ENCODE data around the gene ZNF331.

DNA sequence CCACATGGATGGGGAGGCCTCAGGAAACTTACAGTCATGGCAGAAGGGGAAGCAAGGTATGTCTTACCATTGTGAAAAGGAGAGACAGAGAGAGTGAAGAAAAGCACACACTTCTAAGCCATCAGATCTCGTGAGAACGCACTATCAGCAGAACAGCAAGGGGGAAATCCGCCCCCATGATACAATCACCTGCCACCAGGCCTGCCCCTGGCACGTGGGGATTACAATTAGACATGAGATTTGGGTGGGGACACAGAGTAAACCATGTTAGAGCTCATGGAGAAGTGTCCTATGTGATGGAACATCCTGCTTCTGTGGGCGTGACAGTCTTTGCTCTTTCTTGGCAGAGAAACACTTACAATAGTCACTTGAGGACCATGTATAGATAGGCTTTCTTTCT lies 28.1 kb upstream of the ZNF331 start:
- TF ChIP-seq, protein P1, sequence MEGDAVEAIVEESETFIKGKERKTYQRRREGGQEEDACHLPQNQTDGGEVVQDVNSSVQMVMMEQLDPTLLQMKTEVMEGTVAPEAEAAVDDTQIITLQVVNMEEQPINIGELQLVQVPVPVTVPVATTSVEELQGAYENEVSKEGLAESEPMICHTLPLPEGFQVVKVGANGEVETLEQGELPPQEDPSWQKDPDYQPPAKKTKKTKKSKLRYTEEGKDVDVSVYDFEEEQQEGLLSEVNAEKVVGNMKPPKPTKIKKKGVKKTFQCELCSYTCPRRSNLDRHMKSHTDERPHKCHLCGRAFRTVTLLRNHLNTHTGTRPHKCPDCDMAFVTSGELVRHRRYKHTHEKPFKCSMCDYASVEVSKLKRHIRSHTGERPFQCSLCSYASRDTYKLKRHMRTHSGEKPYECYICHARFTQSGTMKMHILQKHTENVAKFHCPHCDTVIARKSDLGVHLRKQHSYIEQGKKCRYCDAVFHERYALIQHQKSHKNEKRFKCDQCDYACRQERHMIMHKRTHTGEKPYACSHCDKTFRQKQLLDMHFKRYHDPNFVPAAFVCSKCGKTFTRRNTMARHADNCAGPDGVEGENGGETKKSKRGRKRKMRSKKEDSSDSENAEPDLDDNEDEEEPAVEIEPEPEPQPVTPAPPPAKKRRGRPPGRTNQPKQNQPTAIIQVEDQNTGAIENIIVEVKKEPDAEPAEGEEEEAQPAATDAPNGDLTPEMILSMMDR (conservative IDR thresholded peaks at IDR 0.05; ENCODE audit: low read depth, low read length), result no peak
- no peak for TF ChIP-seq MXI1 (IDR thresholded peaks at IDR 0.05; ENCODE audit: borderline replicate concordance, low read depth, low read length)
- no peak for TF ChIP-seq POLR2A (IDR thresholded peaks at IDR 0.05; ENCODE audit: low read depth, low read length)
- TF ChIP-seq FOS (IDR thresholded peaks at IDR 0.05; ENCODE audit: low read depth, low read length), result no peak
- TF ChIP-seq RAD21 (IDR thresholded peaks at IDR 0.05; ENCODE audit: low read length), result no peak
- TF ChIP-seq, protein P2, sequence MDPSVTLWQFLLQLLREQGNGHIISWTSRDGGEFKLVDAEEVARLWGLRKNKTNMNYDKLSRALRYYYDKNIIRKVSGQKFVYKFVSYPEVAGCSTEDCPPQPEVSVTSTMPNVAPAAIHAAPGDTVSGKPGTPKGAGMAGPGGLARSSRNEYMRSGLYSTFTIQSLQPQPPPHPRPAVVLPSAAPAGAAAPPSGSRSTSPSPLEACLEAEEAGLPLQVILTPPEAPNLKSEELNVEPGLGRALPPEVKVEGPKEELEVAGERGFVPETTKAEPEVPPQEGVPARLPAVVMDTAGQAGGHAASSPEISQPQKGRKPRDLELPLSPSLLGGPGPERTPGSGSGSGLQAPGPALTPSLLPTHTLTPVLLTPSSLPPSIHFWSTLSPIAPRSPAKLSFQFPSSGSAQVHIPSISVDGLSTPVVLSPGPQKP (IDR thresholded peaks at IDR 0.05; ENCODE audit: borderline replicate concordance, low read depth, low read length), result no peak
- TF ChIP-seq RCOR1 (IDR thresholded peaks at IDR 0.05; ENCODE audit: insufficient replicate concordance, low read length), result no peak
- TF ChIP-seq BHLHE40 (IDR thresholded peaks at IDR 0.05; ENCODE audit: low read depth, low read length), result no peak
- no peak for TF ChIP-seq NFE2L2 (IDR thresholded peaks at IDR 0.05; ENCODE audit: low read depth, low read length)
- no peak for TF ChIP-seq MAFK (IDR thresholded peaks at IDR 0.05; ENCODE audit: low read depth, low read length)
- no peak for TF ChIP-seq CHD1 (IDR thresholded peaks at IDR 0.05; ENCODE audit: low read depth, low read length)
- TF ChIP-seq, protein P3, sequence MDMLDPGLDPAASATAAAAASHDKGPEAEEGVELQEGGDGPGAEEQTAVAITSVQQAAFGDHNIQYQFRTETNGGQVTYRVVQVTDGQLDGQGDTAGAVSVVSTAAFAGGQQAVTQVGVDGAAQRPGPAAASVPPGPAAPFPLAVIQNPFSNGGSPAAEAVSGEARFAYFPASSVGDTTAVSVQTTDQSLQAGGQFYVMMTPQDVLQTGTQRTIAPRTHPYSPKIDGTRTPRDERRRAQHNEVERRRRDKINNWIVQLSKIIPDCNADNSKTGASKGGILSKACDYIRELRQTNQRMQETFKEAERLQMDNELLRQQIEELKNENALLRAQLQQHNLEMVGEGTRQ (IDR thresholded peaks at IDR 0.05; ENCODE audit: low read depth, low read length), result no peak

All from IMR-90 (cell line).